Head of caudate nucleus (tissue), 42 donors: ENCODE measurements around the gene SRD5A1.

Experiments used
- DNase-seq, 42 donors: peaks; one replicate each; pipeline versions ENCODE4 v3.0.0 to v3.0.0-alpha.2; 2020 to 2021; ENCODE audit warnings: mixed read lengths in 7 of 42
- intact Hi-C: fragments of 100-400 bp; cut with DNase I; formaldehyde crosslinking; loops from one replicate; pipeline ENCODE4 v1.15.0; 2022

The SRD5A1 gene

DNA sequence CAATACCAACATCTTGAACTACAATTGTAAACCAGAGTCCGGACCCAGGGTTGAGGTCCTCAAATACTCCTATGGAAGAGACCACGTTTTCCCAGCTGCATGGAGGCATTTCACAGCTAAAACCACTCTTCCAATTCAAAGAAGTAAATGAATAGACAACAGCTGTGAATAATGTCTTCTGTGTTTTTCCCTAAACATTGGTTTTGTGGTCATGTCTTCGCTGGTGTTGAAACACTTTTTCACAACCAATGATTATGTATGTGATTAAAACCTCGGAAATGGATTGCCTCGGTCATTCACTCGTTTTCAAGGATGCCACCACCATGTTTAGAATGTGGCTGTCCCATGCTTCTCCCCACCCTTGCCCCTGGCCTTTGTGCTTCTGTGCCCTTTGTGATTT lies 70.6 kb downstream of the SRD5A1 start:
- intact Hi-C loops, result no loop called here

DNA sequence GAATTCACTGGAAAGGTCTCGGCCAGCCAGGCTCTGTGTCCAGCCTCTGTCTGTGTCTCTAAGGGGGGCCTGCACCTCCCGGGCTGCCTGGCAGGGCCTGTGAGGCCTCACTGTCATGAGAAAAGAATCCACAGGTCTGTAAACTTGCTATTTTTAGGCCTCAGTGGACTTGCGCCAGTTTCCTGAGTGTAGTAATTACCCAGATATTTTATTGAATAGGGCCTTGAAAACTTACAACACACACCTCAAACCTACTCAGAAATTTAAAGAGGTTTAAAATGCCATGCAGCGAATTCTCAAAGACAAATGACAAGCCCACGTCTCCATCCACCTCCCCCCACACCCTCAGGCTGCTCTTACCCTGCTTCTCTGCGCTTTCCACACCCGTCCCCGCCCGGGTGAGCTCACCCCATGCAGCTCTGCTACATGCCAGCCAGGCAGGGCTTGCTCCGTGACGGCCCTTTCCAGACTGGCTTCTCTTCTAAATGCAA lies 71.2 kb downstream of the SRD5A1 start:
- intact Hi-C loops, result no loop called here
- DNase-seq, result peak in 36 of 42 donors; percentile 29 to 89 (median 66)

More for the DNA sequence above, 70.6 kb downstream of the SRD5A1 start:
- no peak for DNase-seq

DNA sequence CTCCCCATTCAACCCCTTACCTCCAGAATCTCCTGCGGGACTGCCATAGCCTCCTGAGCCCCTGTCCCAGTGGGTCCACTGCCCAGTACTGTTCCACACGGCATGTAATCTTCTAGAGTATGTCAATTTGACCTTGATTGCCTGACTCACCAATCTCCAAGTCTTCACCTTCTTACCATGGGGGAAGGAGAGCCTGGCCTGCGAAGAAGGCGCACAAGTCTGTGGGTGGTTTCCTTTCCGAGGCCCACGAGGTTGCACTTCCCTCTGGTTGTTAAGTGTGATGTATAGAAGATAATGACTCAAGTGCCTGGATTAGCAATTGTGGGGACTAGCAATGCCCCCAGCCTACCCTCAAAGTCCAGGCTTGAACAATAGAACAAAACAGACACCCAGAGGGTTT lies 71.8 kb downstream of the SRD5A1 start:
- peak in 2 of 42 donors; percentile 44 to 50 for DNase-seq
- intact Hi-C loops, result no loop called here

DNA sequence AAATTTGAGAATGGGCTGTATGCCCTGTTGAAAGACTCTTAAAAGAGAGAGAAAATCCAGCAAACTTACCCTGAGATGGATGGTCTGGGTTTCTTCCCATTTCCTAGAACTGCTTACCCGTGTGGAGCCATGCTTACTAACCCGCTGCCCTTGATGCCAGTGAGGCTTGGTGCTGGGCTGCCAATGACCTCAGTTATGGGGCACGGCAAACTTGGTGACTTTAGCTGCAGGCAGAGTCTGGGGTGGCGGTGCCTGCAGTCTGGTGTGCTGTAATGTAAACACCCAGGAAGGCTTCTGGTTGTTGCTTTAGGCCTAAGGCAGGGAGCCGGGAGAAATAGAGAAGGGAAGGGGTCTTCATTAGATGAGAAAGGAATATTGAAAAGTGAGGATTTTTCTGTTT lies 72.7 kb downstream of the SRD5A1 start:
- intact Hi-C loops, result no loop called here

DNA sequence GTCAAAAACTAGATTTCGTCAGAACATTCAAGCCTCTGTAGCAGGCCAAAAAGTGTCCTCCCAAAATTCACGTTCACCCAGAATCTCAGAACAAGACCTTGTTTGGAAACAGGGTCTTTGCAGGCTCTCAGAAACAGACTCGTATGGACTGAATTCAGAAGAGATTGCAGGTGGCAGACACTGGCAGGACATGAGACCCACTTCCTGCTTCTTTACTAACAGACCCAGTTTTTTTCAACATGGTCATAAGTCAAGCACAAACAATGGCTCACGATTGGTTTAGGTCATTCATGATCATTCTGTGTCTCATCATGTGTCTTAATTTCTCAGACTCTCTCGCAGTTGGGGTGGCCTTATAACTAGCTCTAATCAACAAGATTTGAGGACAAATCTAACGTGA lies 74.6 kb downstream of the SRD5A1 start:
- intact Hi-C loops, result no loop called here
- DNase-seq, result no peak

More for the DNA sequence above, 72.7 kb downstream of the SRD5A1 start:
- peak in 2 of 42 donors; percentile 14 to 32 for DNase-seq

DNA sequence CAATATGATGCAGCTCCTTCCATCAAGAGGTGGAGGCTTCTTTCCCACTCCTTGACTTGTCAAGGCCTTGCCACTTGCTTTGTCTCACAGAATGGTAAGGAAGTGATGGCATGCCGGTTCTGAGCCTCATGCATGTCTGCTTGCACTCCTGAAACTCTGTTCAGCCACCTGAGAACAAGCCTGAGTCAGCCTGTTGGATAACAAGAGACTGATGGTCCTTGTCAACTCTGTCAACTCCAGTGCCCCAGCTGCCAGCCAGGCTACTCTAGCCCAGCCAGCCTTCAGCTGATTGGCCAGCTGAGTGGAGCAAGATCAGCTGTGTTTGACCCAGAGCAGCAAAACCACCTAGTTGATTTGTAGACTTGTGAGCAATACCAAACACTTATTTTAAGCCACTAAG lies 75.6 kb downstream of the SRD5A1 start:
- peak in 2 of 42 donors; percentile 19 to 33 for DNase-seq
- intact Hi-C loops, result no loop called here

DNA sequence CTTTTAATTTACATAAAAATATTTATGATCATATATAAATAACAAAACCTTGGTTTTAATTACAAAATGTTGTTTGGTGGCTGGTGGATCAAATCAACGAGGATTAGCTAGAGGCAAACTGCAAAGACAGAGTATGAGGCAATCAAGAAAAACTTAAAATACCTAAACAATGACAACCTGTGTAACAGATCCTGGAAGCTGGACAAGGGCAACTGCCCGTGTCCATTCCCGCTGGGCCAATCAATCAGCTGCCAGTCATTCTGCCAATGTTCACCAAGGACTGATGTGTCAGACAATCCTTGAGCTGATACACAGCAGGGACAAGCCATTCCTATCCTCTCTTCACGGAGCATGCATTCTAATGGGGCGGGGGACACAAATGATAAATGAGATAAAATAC lies 76.8 kb downstream of the SRD5A1 start:
- intact Hi-C loops, result no loop called here
- peak in 2 of 42 donors; percentile 9 to 37 for DNase-seq

DNA sequence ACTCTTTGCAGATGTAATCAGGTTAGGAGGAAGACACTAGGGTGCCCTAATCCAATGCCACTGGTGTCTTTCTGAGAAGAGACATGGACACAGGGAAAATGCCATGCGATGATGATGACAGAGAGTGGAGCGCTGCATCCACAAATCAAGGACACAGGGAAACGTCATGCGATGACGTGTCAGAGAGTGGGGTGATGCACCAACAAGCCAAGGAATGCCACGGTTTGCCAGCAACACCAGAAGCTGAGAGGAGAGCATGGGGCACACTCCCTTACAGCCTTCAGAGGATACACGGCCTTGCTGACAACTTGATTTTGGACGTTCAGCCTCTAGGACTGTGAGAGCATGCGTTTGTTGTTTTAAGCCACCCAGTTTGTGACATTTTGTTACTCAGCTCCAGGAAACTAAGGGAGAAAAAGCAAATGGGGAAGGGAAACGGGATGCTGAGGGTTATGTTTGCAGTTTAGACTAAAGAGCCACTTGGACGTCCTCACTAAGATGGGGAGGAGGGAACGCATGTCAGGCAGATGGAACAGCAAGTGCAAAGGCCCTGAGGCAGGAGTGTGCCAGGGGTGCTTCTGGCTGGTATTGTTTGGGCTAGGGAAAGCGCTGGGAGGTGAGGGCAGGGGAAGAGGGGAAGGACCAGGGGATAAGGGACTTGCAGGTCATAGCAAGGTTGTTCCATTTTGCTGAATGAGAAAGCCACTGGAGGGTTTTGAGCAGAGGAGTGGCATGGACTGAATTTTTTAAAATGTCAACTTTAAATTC lies 77.5 kb downstream of the SRD5A1 start:
- intact Hi-C loops, result no loop called here
- DNase-seq, result peak in 2 of 42 donors; percentile 25 to 39

DNA sequence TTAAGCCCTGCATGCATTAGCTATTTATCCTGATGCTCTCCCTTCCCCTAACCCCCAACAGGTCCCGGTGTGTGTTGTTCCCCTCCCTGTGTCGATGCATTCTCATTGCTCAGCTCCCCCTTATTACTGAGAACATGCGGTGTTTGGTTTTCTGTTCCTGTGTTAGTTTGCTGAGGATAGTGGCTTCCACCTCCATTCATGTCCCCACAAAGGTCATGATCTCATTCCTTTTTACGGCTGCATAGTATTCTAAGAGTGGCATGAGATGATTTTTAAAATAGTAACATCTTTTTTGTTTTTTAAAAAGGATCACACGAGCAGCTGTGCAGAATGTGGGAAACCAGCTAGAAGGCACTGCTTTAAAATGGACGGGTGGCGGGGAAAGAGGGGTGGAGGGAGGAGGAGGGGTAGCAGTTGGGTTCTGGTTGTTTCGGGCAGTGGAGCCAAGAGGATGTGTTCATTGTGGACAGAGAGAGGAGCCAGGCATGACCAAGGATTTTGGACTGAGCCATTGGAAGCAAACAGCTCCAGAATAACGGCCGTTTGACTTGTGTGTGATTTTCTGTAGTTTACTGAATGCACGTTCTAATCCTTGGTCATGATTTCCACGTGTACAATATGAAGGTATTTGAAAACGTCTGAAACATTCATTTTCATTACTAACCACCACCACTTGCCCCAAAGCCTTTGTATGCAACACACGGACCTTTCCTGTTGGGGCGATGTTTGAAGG lies 78.3 kb downstream of the SRD5A1 start:
- intact Hi-C loops, result no loop called here
- DNase-seq, result peak in 2 of 42 donors; percentile 32 to 38

DNA sequence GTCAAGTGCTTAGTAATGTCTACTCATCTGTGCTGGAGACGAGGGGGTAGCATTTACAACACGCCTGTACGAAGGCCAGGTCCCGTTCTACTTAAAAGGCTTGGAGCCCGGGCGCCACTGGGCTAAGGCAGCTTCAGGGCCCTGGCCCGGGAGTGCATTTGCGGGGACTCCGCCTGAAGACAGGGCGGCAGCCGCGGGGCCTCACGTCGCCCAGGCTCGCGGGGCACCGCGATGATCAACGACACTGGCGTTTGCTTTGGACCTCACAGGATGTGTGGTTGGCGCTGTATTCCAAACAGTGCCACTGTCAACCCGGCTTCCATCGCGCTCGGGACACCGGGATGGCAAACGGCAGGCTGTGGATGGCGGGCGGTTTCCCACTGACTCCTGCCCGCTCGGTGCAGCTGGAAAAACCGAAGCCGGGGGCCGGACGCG lies 78.9 kb downstream of the SRD5A1 start:
- DNase-seq, result peak in 37 of 42 donors; percentile 30 to 81 (median 54)
- intact Hi-C loops, result no loop called here

DNA sequence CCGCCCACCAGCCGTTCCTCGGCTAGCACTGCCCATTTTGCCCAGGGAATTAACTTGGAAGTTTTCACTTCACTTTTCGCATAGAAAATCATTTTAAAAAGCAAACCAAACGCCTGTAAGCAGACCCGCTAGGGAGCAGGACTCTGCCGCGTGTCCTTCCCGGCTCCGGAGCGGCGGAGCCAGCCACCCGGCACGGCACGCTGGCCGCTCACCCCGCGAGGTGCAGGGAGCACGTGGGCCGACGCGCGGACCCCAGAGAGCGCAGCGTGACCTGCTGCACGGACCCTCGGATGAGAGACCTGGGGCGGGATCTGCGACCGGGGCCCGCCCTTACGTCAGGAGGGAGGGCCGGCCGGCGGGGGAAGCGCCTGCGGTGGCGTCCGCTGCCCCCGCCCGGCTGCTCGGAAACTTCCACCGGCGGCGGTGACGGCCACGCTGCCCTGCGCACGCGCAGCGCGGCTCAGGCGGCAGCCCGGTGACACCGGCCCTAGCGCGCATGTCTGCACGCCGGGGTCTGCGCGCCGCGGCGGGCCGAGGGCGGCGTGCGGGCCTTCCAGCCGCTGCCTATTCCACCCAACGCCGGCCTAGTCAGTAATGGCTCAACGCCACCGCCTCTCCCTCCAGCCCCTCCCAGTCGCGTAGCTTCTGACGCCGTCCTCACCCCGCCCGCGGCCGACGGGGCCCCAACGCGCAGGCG lies 79.5 kb downstream of the SRD5A1 start:
- DNase-seq, result peak; percentile 87 to 98 (median 95)

DNA sequence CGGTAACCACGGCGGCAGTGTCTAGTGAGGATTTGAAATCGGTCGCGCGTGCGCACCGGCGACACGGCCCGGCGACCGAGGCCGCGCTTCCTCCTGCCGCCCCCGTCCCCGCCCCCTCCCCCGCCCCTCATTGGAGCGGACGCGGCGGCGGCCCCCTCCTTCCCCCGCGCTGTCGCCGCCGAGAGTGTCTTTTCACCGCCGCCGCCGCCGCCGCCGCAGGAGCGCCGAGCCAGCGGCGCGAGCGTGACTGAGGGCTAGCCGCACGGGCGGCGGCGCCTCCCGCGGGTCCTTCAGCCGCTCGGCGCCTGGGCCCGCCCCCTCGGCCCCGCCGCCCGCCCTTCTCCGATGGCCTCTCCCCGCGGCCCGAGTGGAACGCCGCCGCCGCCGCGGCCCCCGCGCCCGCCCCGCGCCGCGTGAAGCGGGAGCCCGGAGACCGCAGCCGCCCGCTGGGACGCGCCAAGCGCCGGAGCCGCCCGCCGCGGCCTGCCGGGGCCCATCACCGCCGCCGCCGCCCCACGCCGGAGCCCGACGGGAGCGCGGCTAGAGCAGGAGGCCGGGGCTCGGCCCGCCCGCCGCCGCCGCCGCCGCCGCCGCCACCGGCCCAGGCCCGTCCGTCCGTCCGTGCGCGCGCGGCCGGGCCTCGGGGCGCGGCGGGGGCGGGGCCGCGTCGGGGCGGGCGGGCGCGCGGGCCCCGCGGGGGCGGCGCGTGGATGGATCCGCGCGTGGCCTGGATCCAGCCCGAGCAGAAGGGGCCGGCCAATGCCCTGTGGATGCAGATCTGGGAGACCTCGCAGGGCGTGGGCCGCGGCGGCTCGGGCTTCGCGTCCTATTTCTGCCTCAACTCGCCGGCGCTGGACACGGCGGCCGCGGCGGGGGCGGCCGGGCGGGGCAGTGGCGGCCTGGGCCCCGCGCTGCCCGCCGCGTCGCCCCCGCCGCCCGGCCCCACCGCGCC lies 80.3 kb downstream of the SRD5A1 start, which contains the start of gene TENT4A:
TENT4A (plus strand) TSS at position 159 of the 952 bp plus-strand sequence; CDS start at position 711, 552 bp downstream.
- DNase-seq, result peak in 25 of 42 donors; percentile 30 to 73 (median 51)
- intact Hi-C loops, result loop anchor here (2.0 kb wide), 1 partner anchor 81 kb away; the partner anchor contains the start of genes NSUN2 and SRD5A1

More for the DNA sequence above, 79.5 kb downstream of the SRD5A1 start:
- intact Hi-C loops, result no loop called here

DNA sequence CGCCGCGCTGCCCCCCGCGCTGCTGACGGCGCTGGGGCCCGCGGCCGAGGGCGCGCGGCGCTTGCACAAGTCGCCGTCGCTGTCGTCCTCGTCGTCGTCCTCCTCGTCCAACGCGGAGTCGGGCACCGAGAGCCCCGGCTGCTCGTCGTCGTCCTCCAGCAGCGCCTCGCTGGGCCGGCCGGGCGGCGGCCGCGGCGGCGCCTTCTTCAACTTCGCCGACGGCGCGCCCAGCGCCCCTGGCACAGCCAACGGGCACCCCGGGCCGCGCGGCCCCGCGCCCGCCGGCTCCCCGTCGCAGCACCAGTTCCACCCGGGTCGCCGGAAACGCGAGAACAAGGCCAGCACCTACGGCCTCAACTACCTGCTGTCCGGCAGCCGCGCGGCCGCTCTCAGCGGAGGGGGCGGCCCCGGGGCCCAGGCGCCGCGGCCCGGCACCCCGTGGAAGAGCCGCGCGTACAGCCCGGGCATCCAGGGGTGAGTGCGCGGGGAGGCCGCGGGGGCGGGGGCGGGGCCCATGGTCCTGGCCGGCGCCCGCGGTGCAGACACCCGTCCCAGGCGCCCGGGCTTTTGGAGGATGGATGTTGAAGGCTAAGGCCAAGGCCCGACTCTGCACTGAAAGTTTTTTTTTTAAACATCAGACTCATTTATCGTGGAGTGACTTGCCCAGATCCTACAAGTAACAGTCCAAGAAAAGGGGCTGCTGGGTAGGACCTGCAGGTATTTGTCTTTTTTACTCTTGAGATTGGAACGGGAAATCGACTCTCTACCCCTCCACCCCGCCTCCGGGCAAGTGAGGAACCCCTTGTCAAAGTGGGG lies 81.2 kb downstream of the SRD5A1 start:
- intact Hi-C loops, result loop anchor here (2.0 kb wide), 1 partner anchor 82 kb away; the partner anchor contains the start of genes NSUN2 and SRD5A1
- DNase-seq, result peak in 8 of 42 donors; percentile 11 to 58 (median 34)

DNA sequence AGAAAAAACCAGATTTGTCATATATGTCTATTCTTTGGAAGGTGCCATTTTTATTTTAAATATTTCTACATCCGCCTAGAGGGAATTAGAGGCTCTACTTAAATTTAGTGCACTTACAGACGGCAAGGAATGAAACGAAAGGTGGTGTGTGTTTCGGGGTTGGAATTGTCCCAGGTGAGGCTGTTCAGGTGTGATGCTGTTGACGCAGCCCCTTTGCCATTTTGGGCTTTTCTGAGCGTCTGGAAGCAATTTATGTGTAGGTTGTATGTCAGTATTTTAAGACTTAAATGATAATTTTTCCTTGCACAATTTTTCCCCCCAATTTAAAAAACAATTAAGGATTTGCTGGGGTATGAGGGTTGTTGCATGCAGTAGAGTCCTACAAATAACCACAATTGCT lies 82.0 kb downstream of the SRD5A1 start:
- DNase-seq, result peak in 2 of 42 donors; percentile 29 to 31
- intact Hi-C loops, result loop anchor here (2.0 kb wide), 1 partner anchor 82 kb away; the partner anchor contains the start of genes NSUN2 and SRD5A1

DNA sequence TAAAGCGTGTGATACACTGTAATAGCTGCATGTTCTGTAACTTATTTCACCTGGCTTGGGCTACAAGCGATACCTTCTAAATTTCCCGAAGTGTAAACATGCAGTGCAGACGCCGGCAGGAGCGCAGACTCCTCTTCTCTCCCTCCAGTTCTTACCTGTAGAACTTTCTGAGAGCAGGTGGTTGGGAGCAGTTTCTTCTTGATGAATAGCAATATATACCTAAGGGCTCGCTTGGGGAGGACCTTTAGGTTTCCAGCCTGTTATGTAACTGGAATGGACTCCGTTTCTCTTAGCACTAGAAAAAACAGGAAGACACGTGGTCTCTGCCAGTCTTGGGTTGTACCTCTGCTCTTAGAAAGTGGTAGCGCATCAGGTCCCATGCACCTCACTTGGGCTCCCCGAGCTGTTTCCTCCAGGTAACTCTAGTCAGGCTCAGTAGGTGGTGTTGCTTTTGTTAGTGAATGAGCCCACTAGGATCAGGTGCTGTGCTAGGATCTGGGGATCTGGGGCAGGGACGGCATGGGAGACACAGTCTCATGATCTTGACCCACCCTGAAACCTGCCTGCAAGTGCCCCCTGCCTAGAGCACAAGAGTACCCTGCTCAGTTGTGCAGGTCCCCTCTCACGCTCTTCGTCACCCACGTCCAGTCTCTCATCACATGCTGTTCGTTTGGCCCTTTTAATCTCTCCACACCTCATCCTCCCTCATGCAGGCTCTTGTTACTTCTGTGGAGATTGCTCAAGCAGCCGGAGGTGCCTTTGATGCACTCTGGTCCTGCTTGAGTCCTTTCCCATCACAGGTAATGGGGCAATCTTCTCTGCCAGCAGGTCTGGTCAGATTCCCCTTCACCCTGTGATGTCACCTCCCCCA lies 82.8 kb downstream of the SRD5A1 start:
- DNase-seq, result peak in 4 of 42 donors; percentile 14 to 42 (median 30)
- intact Hi-C loops, result loop anchor here (2.0 kb wide), 1 partner anchor 83 kb away; the partner anchor contains the start of genes NSUN2 and SRD5A1

DNA sequence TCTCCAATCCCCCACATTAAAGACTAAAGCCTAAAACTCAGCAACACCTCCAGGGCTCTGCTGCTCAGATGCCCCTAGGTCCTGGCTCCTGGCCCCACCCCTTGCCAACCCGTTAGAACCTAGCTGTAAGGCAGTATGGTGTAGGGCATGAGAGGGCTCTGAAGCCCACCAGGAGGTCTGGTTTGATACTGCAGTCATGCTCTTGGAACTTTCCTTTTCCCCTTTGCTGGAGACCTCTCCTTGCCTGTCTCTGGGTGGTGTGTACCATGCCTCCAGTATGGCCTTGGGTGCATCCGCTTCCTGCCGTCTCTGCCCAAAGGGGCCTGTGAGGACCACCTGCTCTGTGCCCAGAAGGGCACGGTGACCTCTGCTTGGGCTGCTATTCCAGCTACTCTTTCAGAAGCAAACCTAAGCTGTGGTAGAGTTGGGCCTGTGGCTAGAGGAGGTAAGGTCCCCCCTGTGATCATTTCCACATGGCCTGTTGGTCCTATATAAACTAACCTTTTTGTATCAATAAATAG lies 83.4 kb downstream of the SRD5A1 start:
- DNase-seq, result peak in 5 of 42 donors; percentile 5 to 33 (median 14)
- intact Hi-C loops, result no loop called here
